OCI-M2 (cell line): ENCODE results near the gene CTSW.

Experiments used
- DNase-seq: peaks from one replicate; lab custom pipeline; 2025; ENCODE audit not compliant: unreplicated experiment; lab: John Stamatoyannopoulos, UW

The CTSW gene

GRCh38 chr11:65898656-65899355 is 19.2 kb downstream of the CTSW start:
- DNase-seq, result no peak

GRCh38 chr11:65899356-65900124 is 19.9 kb downstream of the CTSW start:
- no peak for DNase-seq

GRCh38 chr11:65900125-65900898 is 20.7 kb downstream of the CTSW start, which contains the start of gene FOSL1:
FOSL1 (minus strand) TSS chr11:65900388; CDS start chr11:65900339, 49 bp downstream.
- no peak for DNase-seq

GRCh38 chr11:65900899-65901180 is 21.2 kb downstream of the CTSW start:
- no peak for DNase-seq

GRCh38 chr11:65903068-65903481 is 23.4 kb downstream of the CTSW start:
- no peak for DNase-seq

GRCh38 chr11:65903715-65904114 is 24.1 kb downstream of the CTSW start:
- DNase-seq, result no peak

GRCh38 chr11:65906602-65907001 is 27.0 kb downstream of the CTSW start:
- DNase-seq, result no peak

GRCh38 chr11:65907878-65908277 is 28.2 kb downstream of the CTSW start:
- no peak for DNase-seq

- no peak for DNase-seq
These were observed 32.3 kb downstream of the CTSW start for GRCh38 chr11:65911682-65912568.

- no peak for DNase-seq
These were observed 33.2 kb downstream of the CTSW start for GRCh38 chr11:65912845-65913244.

- DNase-seq, result no peak
These were observed 35.6 kb downstream of the CTSW start for GRCh38 chr11:65915101-65915820.

GRCh38 chr11:65915821-65916251 is 36.2 kb downstream of the CTSW start:
- no peak for DNase-seq

- DNase-seq, result no peak
These were observed 36.8 kb downstream of the CTSW start for GRCh38 chr11:65916391-65916790.

- DNase-seq, result no peak
These were observed 37.4 kb downstream of the CTSW start for GRCh38 chr11:65917077-65917433.

GRCh38 chr11:65917434-65918210 is 38.0 kb downstream of the CTSW start:
- DNase-seq, result no peak

GRCh38 chr11:65918211-65919140 is 38.8 kb downstream of the CTSW start, which contains the start of gene C11orf68:
C11orf68 (minus strand) TSS chr11:65919062; CDS start chr11:65919031, 31 bp downstream.
- DNase-seq, result no peak

- DNase-seq, result peak; percentile 68
These were observed 39.5 kb downstream of the CTSW start, which contains the start of gene DRAP1 for GRCh38 chr11:65919141-65919572. DRAP1 (plus strand) TSS chr11:65919426; CDS start chr11:65919502, 76 bp downstream.
